ENCODE data around the gene TNS4. TPM values are rescaled to one million over a fixed set of nuclear protein-coding genes. Genes with fewer than 3 reads are reported as not detected.

TNS4 gene
- total RNA-seq, 4 donors from 2014 or later: 1.8 to 2.1 TPM; not detected in 2

- ATAC-seq (ENCODE audit: low FRiP score): no peak
- no peak for TF ChIP-seq CTCF (IDR thresholded peaks at IDR 0.05)
- no peak for DNase-seq (ENCODE audit: low spot score)
These were observed 11.1 kb downstream of the TNS4 start for GRCh38 chr17:40490289-40490853.

GRCh38 chr17:40487371-40488020 lies 13.9 kb downstream of the TNS4 start:
- ATAC-seq (ENCODE audit: low FRiP score) (no peak), DNase-seq (ENCODE audit: low spot score) (no peak)
- no peak for TF ChIP-seq CTCF (IDR thresholded peaks at IDR 0.05)

GRCh38 chr17:40486522-40487370 lies 14.7 kb downstream of the TNS4 start:
- no peak for TF ChIP-seq CTCF (IDR thresholded peaks at IDR 0.05)
- DNase-seq (ENCODE audit: low spot score): no peak

GRCh38 chr17:40485851-40486521 lies 15.4 kb downstream of the TNS4 start:
- no peak for TF ChIP-seq CTCF (IDR thresholded peaks at IDR 0.05)
- DNase-seq (ENCODE audit: low spot score): peak; percentile 38
- peak; percentile 86 for ATAC-seq (ENCODE audit: low FRiP score)

More at GRCh38 chr17:40486522-40487370, 14.7 kb downstream of the TNS4 start:
- ATAC-seq (ENCODE audit: low FRiP score): peak; percentile 31

- ATAC-seq (ENCODE audit: low FRiP score) (no peak), DNase-seq (ENCODE audit: low spot score) (no peak)
- no peak for TF ChIP-seq CTCF (IDR thresholded peaks at IDR 0.05)
These were observed 16.4 kb downstream of the TNS4 start for GRCh38 chr17:40484973-40485530.

GRCh38 chr17:40484285-40484972 lies 17.0 kb downstream of the TNS4 start:
- no peak for DNase-seq (ENCODE audit: low spot score)
- TF ChIP-seq CTCF (IDR thresholded peaks at IDR 0.05): no peak
- ATAC-seq (ENCODE audit: low FRiP score): no peak

Measured in omental fat pad (tissue), 4 donors.